KOPT-K1 (cell line): Measurements from ENCODE around the gene HS2ST1.

Source experiments
- H3K27ac ChIP-seq: fragments of 200-600 bp; sonication (generic); 2 replicates; pipeline ENCODE4 v1.5.1; 2016; ENCODE audit warnings: antibody characterized with exemption, mild to moderate bottlenecking, low read depth, low read length; ENCODE audit not compliant: poor library complexity, severe bottlenecking
- H3K36me3 ChIP-seq: fragments of 200-600 bp; sonication (generic); 2 replicates; pipeline ENCODE4 v1.5.1; 2017; ENCODE audit warnings: antibody characterized with exemption, mild to moderate bottlenecking, low read length, moderate library complexity; ENCODE audit not compliant: insufficient read depth
- H3K9me3 ChIP-seq: fragments of 200-600 bp; sonication (generic); 2 replicates; pipeline ENCODE4 v1.5.1; 2017; ENCODE audit warnings: antibody characterized with exemption, low read length, mild to moderate bottlenecking; ENCODE audit not compliant: insufficient read depth, poor library complexity, severe bottlenecking

HS2ST1 gene

GRCh38 chr1:87072411-87072810 lies 158.0 kb downstream of the HS2ST1 start:
- Histone ChIP-seq H3K36me3 (peaks cover 4% of the 10 kb centered on the region; the same call in 1 of the 2 replicates), H3K27ac (no peak overlapping the region), H3K9me3 (no peaks in the 10 kb centered on the region)

DNA sequence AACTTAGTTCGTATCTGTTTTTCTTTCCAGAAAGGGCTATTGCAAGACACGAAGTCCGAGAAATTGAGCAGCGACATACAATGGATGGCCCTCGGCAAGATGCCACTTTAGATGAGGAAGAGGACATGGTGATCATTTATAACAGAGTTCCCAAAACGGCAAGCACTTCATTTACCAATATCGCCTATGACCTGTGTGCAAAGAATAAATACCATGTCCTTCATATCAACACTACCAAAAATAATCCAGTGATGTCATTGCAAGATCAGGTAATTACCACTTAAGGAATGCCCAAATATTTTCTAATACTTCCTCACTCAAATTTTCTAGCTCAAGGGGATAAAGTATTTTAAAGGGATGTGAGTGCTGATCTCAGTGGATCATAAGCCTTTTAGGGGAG lies 158.5 kb downstream of the HS2ST1 start:
- peaks cover 4% of the 10 kb centered on the region; the same call in 1 of the 2 replicates for H3K36me3 ChIP-seq
- no peaks in the 10 kb centered on the region for H3K9me3 ChIP-seq
- no peak overlapping the region for H3K27ac ChIP-seq

GRCh38 chr1:87074001-87074795 lies 159.8 kb downstream of the HS2ST1 start:
- Histone ChIP-seq H3K27ac (no peak overlapping the region), H3K9me3 (no peaks in the 10 kb centered on the region), H3K36me3 (peaks cover 4% of the 10 kb centered on the region; the same call in 1 of the 2 replicates)

DNA sequence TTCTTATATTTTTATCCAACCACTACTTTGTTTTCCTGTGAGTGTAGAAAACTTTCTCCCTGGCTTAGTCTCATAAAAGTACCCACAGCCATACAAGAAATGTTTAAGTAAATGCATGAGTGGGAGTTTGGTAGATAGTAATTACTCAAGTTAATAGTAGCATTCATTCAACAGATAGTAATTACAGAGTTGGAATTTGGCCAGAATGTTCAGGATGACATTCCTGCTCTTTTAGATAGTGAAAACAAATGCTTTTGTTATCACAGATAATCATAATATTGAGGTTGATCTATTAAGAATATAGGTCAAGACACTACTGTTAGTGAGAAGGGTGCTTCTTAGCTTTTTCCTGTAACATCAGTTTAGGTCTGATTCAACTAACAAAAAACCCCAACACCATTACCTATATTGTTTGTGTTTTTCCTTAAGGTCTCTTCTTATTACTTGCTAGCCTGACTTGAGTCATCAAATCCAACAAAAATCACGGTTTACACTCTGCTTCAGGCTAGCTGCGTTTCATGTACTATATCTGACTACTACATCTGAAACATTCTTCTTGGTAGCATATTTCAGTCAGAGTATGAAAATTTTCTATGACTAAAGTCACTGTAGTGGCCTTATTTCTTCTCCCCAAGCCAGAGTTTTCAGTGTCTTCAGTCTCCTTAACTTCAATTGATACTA lies 163.7 kb downstream of the HS2ST1 start:
- no peaks in the 10 kb centered on the region for H3K9me3 ChIP-seq
- peaks cover 4% of the 10 kb centered on the region; the same call in 1 of the 2 replicates for H3K36me3 ChIP-seq

GRCh38 chr1:87084244-87084836 lies 169.9 kb downstream of the HS2ST1 start:
- H3K27ac ChIP-seq, result no peak overlapping the region
- H3K9me3 ChIP-seq, result no peaks in the 10 kb centered on the region
- H3K36me3 ChIP-seq, result no peaks in the 10 kb centered on the region

More for the DNA sequence above, 163.7 kb downstream of the HS2ST1 start:
- no peak overlapping the region for H3K27ac ChIP-seq

- H3K27ac ChIP-seq, result no peak overlapping the region
- no peaks in the 10 kb centered on the region for H3K9me3 ChIP-seq
- H3K36me3 ChIP-seq, result no peaks in the 10 kb centered on the region
Measured at GRCh38 chr1:87086120-87086519, 171.7 kb downstream of the HS2ST1 start.

- H3K9me3 ChIP-seq, result no peaks in the 10 kb centered on the region
- H3K27ac ChIP-seq, result no peak overlapping the region
- H3K36me3 ChIP-seq, result no peaks in the 10 kb centered on the region
Measured at GRCh38 chr1:87089070-87089736, 174.8 kb downstream of the HS2ST1 start.

GRCh38 chr1:87089823-87090222 lies 175.4 kb downstream of the HS2ST1 start:
- Histone ChIP-seq H3K9me3 (no peaks in the 10 kb centered on the region), H3K27ac (no peak overlapping the region), H3K36me3 (no peaks in the 10 kb centered on the region)

- Histone ChIP-seq H3K36me3 (no peaks in the 10 kb centered on the region), H3K9me3 (no peaks in the 10 kb centered on the region), H3K27ac (no peak overlapping the region)
Measured at GRCh38 chr1:87091425-87091824, 177.0 kb downstream of the HS2ST1 start.

DNA sequence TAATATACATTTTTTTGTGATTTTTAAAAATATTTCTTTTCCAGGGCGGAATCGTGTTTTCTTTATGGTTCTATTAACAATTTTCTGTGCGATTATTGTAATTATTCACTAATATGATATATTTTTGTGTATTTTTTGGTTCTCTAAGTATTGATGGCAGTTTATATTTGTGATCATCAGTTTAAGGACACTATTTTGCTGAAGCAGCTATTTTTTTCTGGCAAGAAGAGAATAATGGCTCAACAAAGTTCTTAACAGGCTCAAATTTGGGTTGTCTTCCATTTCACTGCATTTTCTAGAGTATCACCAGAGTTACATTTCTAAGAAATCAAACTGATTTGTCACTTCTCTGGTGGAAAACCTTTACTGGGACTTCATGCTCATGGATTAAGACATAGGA lies 178.4 kb downstream of the HS2ST1 start:
- no peak overlapping the region for H3K27ac ChIP-seq
- no peaks in the 10 kb centered on the region for H3K36me3 ChIP-seq
- no peaks in the 10 kb centered on the region for H3K9me3 ChIP-seq

- H3K36me3 ChIP-seq, result no peaks in the 10 kb centered on the region
- no peak overlapping the region for H3K27ac ChIP-seq
Measured at GRCh38 chr1:87093286-87093685, 178.9 kb downstream of the HS2ST1 start.

DNA sequence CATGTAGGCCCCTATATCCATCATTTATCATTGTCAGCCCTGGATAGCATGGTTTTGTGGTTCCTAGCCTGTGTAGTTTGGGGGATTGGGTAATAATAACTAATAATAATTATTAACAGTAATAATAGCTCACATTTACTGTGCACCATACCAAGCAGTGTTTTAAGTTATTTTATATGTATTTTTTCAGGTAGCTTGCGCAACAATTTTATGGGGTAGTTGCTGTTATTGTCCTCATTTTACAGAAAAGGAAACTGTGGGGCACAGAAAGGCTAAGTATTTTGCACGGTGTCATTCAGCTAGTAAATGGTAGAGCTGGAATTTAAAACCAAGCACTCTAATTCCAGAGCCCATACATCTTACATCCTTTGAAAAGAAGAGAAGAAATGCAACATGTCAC lies 179.8 kb downstream of the HS2ST1 start:
- peaks cover 5% of the 10 kb centered on the region for H3K9me3 ChIP-seq
- no peaks in the 10 kb centered on the region; the same call in 1 of the 2 replicates for H3K36me3 ChIP-seq
- no peak overlapping the region for H3K27ac ChIP-seq

More at GRCh38 chr1:87093286-87093685, 178.9 kb downstream of the HS2ST1 start:
- no peaks in the 10 kb centered on the region for H3K9me3 ChIP-seq

DNA sequence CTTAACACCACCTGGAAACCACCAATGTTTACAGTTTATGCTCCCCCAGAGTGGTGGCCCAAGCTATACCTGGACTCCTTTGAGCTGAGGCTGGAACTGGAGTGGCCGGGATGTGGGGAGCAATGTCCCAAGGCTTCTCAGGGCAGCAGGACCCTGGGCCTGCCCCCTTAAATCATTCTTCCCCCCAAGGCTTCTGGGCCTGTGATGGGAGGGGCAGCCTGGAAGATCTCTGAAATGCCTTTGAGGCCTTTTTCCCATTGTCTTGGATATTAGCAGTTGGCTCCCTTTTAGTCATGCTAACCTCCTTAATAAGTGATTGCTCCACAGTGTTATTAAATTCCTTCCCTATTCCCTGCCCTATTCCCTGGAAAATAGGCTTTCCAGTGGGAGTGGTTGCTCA lies 185.8 kb downstream of the HS2ST1 start:
- Histone ChIP-seq H3K36me3 (peaks cover 23% of the 10 kb centered on the region), H3K9me3 (peaks cover 20% of the 10 kb centered on the region), H3K27ac (no peak overlapping the region)

GRCh38 chr1:87103074-87103473 lies 188.6 kb downstream of the HS2ST1 start:
- Histone ChIP-seq H3K36me3 (peaks cover 23% of the 10 kb centered on the region), H3K9me3 (peaks cover 20% of the 10 kb centered on the region), H3K27ac (no peak overlapping the region)

GRCh38 chr1:87104140-87104539 lies 189.7 kb downstream of the HS2ST1 start:
- Histone ChIP-seq H3K36me3 (peaks cover 23% of the 10 kb centered on the region), H3K9me3 (peaks cover 16% of the 10 kb centered on the region), H3K27ac (no peak overlapping the region)
